Stimulated activated CD8-positive, alpha-beta memory T cell treated with anti-CD3 and anti-CD28 coated beads, Interleukin-2, amount 100 ng/mL, for 1 hour (primary cell): ENCODE results near the gene PPIH.
A peak's percentile ranks its signal among the peaks of the same experiment; 100 is the strongest.
"Not testable (repeated sequence)": the region's sequence is repeated elsewhere in the genome, so short reads cannot be mapped to it uniquely, and the experiment has no call there.

Experiments used
- DNase-seq, 2 donors: peaks; one replicate each; pipeline ENCODE4 v3.0.0-alpha.2; 2020; ENCODE audit warnings: low read depth in 2 of 2

PPIH gene

GRCh38 chr1:42682484-42682738 is 24.2 kb downstream of the PPIH start:
- not testable (repeated sequence) for DNase-seq

GRCh38 chr1:42682739-42683531 is 24.7 kb downstream of the PPIH start:
- DNase-seq: peak; percentile 31 to 40

- no peak for DNase-seq
Measured at GRCh38 chr1:42684139-42684538, 25.9 kb downstream of the PPIH start.

GRCh38 chr1:42686418-42686817 is 28.2 kb downstream of the PPIH start:
- no peak for DNase-seq

- DNase-seq: no peak
Measured at GRCh38 chr1:42689912-42690311, 31.7 kb downstream of the PPIH start.

GRCh38 chr1:42690477-42691156 is 32.4 kb downstream of the PPIH start:
- DNase-seq: no peak

- no peak for DNase-seq
Measured at GRCh38 chr1:42691157-42691498, 32.9 kb downstream of the PPIH start.

- DNase-seq: no peak
Measured at GRCh38 chr1:42692461-42692860, 34.2 kb downstream of the PPIH start.

GRCh38 chr1:42692911-42693310 is 34.7 kb downstream of the PPIH start:
- DNase-seq: no peak

GRCh38 chr1:42698081-42698813 is 40.0 kb downstream of the PPIH start:
- DNase-seq: no peak

GRCh38 chr1:42700006-42700405 is 41.8 kb downstream of the PPIH start:
- DNase-seq: no peak

- DNase-seq: no peak
Measured at GRCh38 chr1:42703888-42704464, 45.8 kb downstream of the PPIH start.

GRCh38 chr1:42712808-42713207 is 54.6 kb downstream of the PPIH start:
- not testable (repeated sequence) for DNase-seq

- no peak for DNase-seq
Measured at GRCh38 chr1:42713293-42713692, 55.1 kb downstream of the PPIH start.

GRCh38 chr1:42714441-42714840 is 56.2 kb downstream of the PPIH start:
- not testable (repeated sequence) for DNase-seq

- no peak for DNase-seq
Measured at GRCh38 chr1:42720868-42721267, 62.6 kb downstream of the PPIH start.

GRCh38 chr1:42721926-42722325 is 63.7 kb downstream of the PPIH start:
- no peak for DNase-seq

- not testable (repeated sequence) for DNase-seq
Measured at GRCh38 chr1:42722403-42722802, 64.2 kb downstream of the PPIH start.

- DNase-seq: no peak
Measured at GRCh38 chr1:42723511-42723910, 65.3 kb downstream of the PPIH start.

GRCh38 chr1:42725820-42726219 is 67.6 kb downstream of the PPIH start:
- DNase-seq: not testable (repeated sequence)
